Measurements from ENCODE around the gene PSAP.

GRCh38 chr10:71797533-71798307, 53.3 kb downstream of the PSAP start:
- TF ChIP-seq CTCF (IDR thresholded peaks at IDR 0.05; ENCODE audit: poor library complexity), result no peak
- no peak for TF ChIP-seq EZH2phosphoT487 (IDR thresholded peaks at IDR 0.05; ENCODE audit: low read depth, severe bottlenecking, unreplicated experiment)
- TF ChIP-seq EZH2 (IDR thresholded peaks at IDR 0.05; ENCODE audit: borderline replicate concordance), result no peak

All from hepatocyte (in vitro differentiated cells).